DMS153 (cell line): ENCODE results near the gene PDP2.
"Not testable (repeated sequence)": the region's sequence is repeated elsewhere in the genome, so short reads cannot be mapped to it uniquely, and the experiment has no call there.

Experiments
- DNase-seq: peaks from one replicate; lab custom pipeline; 2025; lab: John Stamatoyannopoulos, UW

PDP2 gene

GRCh38 chr16:66920924-66921680 is 40.8 kb downstream of the PDP2 start:
- DNase-seq: no peak

- DNase-seq: no peak
Measured at GRCh38 chr16:66921729-66922450, 41.6 kb downstream of the PDP2 start.

GRCh38 chr16:66923247-66923731 is 43.0 kb downstream of the PDP2 start:
- peak; percentile 49 for DNase-seq

DNA sequence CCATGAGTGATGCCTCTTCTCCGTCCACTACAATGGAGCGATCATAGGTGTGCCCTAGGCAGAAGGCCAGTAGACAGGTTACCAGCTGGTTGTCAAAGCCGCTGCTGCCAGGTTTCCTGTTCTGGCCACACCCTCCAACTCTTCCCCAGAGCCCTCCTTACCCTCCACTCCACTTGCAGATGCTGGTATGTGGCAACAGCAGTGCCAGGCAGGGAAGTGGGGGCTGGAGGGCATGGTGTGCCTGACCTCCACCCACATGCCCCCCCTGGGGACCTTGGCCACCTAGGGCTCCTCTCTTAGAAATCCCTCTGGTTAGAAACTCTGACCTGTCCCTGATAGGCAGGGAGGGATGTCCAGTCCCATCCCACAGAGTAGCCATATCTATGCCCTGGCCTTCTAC is 43.6 kb downstream of the PDP2 start:
- DNase-seq: peak; percentile 50

DNA sequence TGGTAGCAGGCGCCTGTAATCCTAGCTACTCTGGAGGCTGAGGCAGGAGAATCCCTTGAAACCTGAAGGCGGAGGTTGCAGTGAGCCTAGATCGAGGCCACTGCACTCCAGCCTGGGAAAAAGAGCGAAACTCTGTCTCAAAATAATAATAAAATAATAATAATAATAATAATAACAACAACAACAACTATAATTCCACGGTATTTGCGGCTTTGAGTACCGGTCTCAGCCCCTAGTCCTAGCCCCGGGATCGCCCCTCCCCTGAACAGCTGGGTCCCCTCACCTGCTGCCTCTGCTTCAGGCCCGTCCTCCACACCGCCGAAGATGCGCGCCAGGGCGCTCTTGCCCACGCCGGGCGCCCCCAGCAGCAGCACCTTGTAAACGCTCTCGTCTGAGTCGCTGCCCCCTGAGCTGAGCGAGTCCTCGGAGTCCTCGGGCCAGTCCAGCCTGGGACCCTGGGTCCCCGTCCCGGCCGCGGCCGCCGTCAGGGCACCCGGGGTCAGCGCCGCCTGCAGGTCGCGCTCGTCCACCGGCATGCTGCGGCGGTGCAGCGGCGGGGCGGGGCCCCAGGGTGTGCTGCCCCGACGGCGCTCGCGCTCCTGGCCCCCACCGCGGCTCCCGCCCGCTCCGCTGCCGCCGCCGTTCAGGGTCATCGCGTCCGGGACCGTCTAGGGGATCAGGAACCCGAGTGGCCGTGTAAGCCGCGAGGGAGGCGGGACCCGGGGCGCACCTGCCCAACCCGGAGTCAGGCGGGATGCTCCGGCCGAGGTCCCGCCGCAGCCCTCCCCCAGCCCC is 44.4 kb downstream of the PDP2 start:
- no peak for DNase-seq

DNA sequence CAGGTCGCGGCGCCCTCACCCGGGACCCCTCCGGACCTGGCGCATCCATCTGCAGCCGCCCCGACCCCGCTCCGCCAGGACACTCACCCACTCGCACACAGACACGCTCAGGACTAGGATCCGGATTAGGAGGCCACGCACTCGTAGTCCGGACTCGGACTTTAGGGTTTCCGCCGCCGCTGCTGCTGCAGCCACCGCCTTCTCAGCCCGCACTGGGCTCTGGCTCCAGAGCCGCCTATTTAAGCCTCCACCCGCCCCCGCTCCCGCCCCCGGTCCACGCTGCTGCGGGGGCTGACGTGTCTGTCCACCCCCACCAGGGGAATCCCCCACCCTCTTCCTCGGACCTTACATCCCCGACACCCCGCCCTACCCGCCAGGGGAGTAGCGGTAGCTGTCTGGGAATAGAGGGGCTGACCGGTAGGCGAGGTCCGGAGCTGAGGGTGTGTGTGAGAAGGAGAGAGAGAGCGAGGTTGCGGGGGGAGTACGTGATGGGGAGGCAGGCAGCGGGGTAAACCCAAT is 45.1 kb downstream of the PDP2 start, which contains the start of gene RRAD:
TSS of gene RRAD (minus strand) at position 214 of the 519 bp plus-strand sequence. CDS start 356 bp downstream, outside the sequence.
- no peak for DNase-seq

DNA sequence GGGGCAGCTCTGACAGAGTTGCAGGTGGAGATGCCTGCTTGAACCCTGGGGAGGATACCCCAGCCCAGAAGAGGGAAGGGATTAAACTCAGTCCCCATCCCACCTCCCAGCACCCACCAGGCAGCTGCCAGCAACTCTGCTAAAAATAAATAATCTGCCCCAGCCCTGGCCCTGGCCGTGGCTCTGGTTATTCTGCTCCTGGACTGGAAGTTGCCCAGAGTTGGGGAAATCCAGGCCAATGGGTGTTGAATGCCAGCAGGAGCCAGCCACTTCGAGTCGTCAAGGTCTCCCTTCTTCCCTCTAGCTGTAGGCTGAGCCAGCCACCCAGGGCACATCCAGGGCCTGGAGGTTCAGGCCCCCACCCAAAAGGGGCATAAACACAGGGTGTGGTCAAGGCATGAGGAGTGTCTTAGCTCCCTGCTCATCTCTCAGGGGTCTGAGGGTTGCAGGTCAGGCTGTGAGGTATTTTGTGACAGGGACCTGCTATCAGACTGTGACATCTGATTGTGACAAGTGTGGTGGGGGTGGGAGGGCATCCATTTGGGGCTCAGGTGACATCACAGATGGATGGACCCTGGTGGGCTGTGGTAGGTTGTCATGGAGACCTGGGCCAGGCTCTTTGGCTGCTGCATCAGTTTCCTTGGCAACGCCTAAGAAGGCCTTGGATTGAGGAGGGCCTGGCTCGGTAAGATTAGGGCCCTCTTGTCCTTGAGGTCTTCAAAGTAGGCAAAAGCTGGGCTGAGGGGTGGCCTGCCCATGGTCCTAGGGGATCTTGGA is 46.0 kb downstream of the PDP2 start:
- no peak for DNase-seq

GRCh38 chr16:66926961-66927436 is 46.7 kb downstream of the PDP2 start:
- DNase-seq: no peak

- DNase-seq: no peak
Measured at GRCh38 chr16:66927918-66928649, 47.8 kb downstream of the PDP2 start.

DNA sequence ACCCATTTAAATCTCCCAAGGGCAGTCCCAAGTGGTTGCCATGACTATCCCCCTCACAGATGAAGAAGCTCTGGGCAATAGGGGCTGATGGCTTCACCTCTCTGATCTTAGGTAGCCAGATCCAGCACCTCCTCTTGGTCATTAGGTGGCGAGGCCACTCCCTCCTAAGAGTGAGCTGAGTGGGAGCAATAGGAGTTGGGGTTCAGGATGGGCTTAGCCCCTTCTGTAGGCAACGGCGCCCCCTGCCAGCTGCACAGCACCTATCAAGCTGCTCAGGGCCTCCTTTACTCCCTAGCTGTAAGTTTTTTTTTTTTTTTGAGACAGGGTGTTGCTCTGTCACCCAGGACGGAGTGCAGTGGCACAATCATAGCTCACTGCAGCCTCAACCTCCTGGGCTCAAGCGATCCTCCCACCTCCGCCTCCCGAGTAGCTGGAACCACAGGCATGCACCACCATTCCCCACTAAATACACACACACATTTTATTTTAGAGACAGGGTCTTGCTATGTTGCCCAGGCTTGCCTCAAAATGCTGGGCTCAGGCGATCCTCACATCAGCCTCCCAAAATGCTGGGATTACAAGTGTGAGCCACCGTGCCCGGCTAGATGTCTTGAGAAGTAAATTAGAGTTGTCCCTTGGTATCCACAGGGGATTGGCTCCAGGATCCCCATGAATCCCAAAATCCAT is 48.5 kb downstream of the PDP2 start:
- DNase-seq: no peak

DNA sequence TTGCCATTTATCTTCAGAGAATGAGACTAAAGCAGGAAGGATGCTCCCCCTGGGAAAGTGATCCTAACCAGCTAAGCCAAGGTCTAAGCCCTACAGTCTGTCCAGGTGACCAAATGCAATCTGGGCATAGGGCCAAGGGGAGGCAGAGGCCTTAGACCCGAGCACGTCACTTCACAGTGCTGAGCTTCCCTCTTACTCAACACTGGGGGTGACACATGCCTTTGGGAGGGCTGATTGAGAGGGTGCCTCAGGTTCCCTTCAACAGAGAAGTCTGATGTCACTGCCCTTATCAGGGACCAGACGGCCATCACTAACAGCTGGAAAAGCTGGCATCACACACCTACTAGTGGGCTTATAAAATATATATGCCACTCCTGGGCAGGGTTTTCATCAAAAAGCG is 49.9 kb downstream of the PDP2 start:
- DNase-seq: no peak

DNA sequence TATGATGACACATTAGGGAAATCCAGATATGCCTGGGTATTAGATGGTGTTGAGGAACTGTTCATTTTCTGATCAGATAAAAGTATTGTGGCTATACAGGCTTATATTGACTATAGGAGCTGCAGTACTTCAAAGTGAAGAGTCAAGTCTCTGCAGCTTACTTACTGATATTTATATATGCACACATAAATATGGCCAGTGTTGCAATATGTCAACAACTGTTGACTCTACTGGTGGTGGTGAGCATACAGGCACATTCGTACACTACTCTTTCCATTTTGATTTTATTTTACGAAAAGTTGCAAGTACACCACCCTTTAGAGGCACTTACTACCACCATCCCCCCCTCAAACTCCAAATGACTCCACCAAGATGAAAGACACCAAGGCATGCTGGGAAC is 51.4 kb downstream of the PDP2 start:
- no peak for DNase-seq

- DNase-seq: no peak
Measured at GRCh38 chr16:66932076-66932475, 51.8 kb downstream of the PDP2 start.

DNA sequence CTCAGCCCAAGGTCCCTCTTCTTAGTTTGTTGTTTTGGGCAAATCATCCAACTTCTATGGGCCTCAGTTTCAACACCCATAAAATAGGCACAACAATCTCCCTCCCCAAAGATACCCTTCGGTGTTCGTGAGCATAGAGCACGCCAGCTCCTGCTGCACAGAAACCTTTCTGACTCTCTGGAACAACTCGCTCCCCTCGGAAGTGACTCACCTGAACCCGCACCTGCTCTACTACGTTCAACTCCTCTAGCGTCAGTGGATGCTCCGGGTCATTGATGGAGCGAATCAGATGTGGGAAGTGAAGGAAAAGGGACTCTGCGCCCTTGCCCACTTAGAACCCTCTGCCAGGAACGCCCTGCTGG is 53.4 kb downstream of the PDP2 start:
- DNase-seq: no peak

DNA sequence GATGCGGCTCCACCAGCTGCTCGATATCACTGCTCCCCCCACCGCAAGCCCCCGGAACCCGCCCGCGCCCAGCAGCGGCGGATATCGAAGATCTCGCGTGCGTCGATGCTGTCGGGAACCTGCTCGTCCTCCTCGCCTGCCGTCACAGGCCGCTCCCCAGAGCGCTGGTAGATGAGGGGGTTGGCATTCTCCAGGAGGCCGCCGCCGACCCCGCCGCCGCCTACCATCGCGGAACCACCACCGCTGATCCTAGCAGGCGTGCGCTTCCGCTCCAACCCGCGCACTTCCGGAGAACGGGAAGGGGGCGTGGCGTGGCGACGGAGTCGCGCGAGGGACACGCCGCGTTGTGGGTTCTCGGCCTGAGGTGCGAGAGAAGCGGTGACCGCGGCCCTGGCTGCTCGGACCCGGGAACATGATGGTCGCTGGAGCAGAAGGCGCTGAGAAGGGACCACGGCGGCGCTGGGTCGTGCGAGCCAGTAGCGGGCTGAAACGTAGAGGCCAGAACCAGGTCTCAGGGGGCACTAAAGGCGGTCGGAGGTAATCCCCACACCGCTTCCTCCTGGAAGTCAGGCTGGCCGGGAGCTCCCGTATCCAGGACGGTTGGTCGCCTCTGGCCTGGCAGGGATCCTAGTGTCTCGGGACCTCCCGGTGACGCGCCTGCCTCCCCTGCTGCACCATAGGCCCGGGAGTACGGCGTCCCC is 54.0 kb downstream of the PDP2 start, which contains the start of gene CIAO2B:
TSS of gene CIAO2B (minus strand) at position 265 of the 701 bp plus-strand sequence. CDS start at position 227, 38 bp downstream.
- DNase-seq: peak; percentile 54

- not testable (repeated sequence) for DNase-seq
Measured at GRCh38 chr16:66934839-66935313, 54.6 kb downstream of the PDP2 start.

- DNase-seq: no peak
Measured at GRCh38 chr16:66935314-66936011, 55.1 kb downstream of the PDP2 start, which contains the start of gene CES2. Gene CES2 (plus strand): TSS chr16:66935516. CDS start chr16:66935636, 120 bp downstream.

- DNase-seq: no peak
Measured at GRCh38 chr16:66936462-66936861, 56.1 kb downstream of the PDP2 start.
